22Rv1 (cell line): ENCODE data around the gene FARP1.

ENCODE experiments used
- CTCF ChIP-seq: fragments of 450-650 bp; IDR thresholded peaks from 2 replicates; pipeline ENCODE4 v1.5.1; 2017; ENCODE audit warnings: mild to moderate bottlenecking
- ZFX ChIP-seq: fragments of 450-650 bp; IDR thresholded peaks from 2 replicates; pipeline ENCODE4 v1.6.1; 2017; ENCODE audit warnings: antibody characterized with exemption, borderline replicate concordance

GRCh38 chr13:98309569-98310335, 166.9 kb downstream of the FARP1 start:
- TF ChIP-seq CTCF (no peak), ZFX (no peak)
